ENCODE data around the gene TM9SF3. TPM values are rescaled to one million over a fixed set of nuclear protein-coding genes. Genes with fewer than 3 reads are reported as not detected.

Gene TM9SF3
- total RNA-seq, 4 donors from 2014 or later, result 27.5 to 32.4 (median 31.0) TPM

DNA sequence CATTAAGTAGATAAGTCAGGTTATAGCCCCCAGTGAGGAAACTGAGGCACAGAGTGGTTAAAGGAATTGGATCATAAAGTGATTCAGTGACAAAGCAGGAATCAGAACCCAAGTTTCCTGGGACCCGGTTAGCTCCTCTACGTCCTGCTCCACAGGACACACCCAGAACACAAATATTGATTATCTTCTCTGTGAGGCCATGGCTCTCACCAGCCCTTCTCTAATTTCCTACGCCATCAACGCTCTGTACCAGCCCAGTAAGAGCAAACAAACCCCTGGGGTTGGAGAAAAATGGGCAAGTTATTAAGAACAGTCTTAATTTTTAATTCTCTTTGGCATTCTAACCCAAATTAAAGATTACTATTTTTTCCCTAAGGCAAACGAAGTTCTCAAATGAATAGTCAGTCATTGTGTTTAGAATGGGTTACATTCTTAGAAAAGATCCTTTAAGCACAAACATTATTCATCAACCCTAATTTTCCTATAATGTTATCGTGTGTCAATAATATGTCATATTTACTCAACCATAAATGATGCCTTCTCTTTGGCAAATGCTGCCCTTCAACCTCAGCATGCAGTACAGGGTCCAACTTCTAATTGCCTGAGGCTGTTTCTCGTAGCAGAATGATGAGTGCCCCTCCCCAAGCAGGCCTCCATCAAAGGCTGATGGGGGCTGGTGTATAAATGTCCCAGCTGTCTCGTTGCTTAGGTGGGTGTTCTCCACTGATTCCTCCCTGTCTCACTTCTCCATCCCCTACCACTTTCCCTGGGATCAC, 25.4 kb upstream of the TM9SF3 start:
- in situ Hi-C loops (cut with MboI; ENCODE audit: low sequenced_read_pairs in 4 of 4) (no loop called here), intact Hi-C loops (cut with DNase I; ENCODE audit: low total_unique reads) (no loop called here)
- TF ChIP-seq CTCF (IDR thresholded peaks at IDR 0.05 in 4 of 5, conservative IDR thresholded peaks at IDR 0.05 in 1 of 5), result no peak
- TF ChIP-seq POLR2A (IDR thresholded peaks at IDR 0.05), result no peak
- Histone ChIP-seq H3K36me3 (no peaks in the 10 kb centered on the region), H3K4me3 (no peak overlapping the region), H3K9me3 (no peaks in the 10 kb centered on the region), H3K27ac (no peak overlapping the region), H3K4me1 (no peaks in the 10 kb centered on the region), H3K27me3 (no peaks in the 10 kb centered on the region)
- ATAC-seq (no peak), DNase-seq (no peak)

- in situ Hi-C loops (cut with MboI; ENCODE audit: low sequenced_read_pairs in 4 of 4), result no loop called here
- no peak for TF ChIP-seq CTCF (IDR thresholded peaks at IDR 0.05 in 4 of 5, conservative IDR thresholded peaks at IDR 0.05 in 1 of 5)
- no peak for TF ChIP-seq POLR2A (IDR thresholded peaks at IDR 0.05)
- intact Hi-C loops (cut with DNase I; ENCODE audit: low total_unique reads), result no loop called here
- Histone ChIP-seq H3K27me3 (no peaks in the 10 kb centered on the region), H3K9me3 (no peaks in the 10 kb centered on the region), H3K4me1 (no peaks in the 10 kb centered on the region), H3K27ac (no peak overlapping the region), H3K36me3 (no peaks in the 10 kb centered on the region), H3K4me3 (no peak overlapping the region)
- DNase-seq (no peak), ATAC-seq (no peak)
These were observed 24.0 kb upstream of the TM9SF3 start for GRCh38 chr10:96610817-96611216.

- intact Hi-C loops (cut with DNase I; ENCODE audit: low total_unique reads), result no loop called here
- TF ChIP-seq CTCF (IDR thresholded peaks at IDR 0.05 in 4 of 5, conservative IDR thresholded peaks at IDR 0.05 in 1 of 5) (no peak), POLR2A (IDR thresholded peaks at IDR 0.05) (no peak)
- in situ Hi-C loops (cut with MboI; ENCODE audit: low sequenced_read_pairs in 4 of 4), result no loop called here
These were observed 22.7 kb upstream of the TM9SF3 start for GRCh38 chr10:96609510-96609909.

GRCh38 chr10:96608805-96609204, 22.0 kb upstream of the TM9SF3 start:
- Histone ChIP-seq H3K36me3 (no peaks in the 10 kb centered on the region), H3K9me3 (no peaks in the 10 kb centered on the region), H3K27ac (no peak overlapping the region), H3K4me3 (no peak overlapping the region), H3K4me1 (no peaks in the 10 kb centered on the region), H3K27me3 (no peaks in the 10 kb centered on the region)
- no peak for TF ChIP-seq POLR2A (IDR thresholded peaks at IDR 0.05)
- no peak for TF ChIP-seq CTCF (IDR thresholded peaks at IDR 0.05 in 4 of 5, conservative IDR thresholded peaks at IDR 0.05 in 1 of 5)
- intact Hi-C loops (cut with DNase I; ENCODE audit: low total_unique reads), result no loop called here
- in situ Hi-C loops (cut with MboI; ENCODE audit: low sequenced_read_pairs in 4 of 4), result no loop called here
- ATAC-seq (no peak), DNase-seq (no peak)

More at GRCh38 chr10:96609510-96609909, 22.7 kb upstream of the TM9SF3 start:
- Histone ChIP-seq H3K4me3 (no peak overlapping the region), H3K9me3 (no peaks in the 10 kb centered on the region), H3K36me3 (no peaks in the 10 kb centered on the region), H3K4me1 (no peaks in the 10 kb centered on the region), H3K27me3 (no peaks in the 10 kb centered on the region), H3K27ac (no peak overlapping the region)
- DNase-seq (no peak), ATAC-seq (no peak)

Data from gastrocnemius medialis (tissue), 4 donors.